H54 (cell line): ENCODE measurements around the gene PLEKHG4B.

Experiments used
- DNase-seq: peaks from one replicate; pipeline ENCODE4 v3.0.0; 2011; ENCODE audit warnings: low spot score, mixed read lengths; ENCODE audit not compliant: insufficient read length
- FAIRE-seq: peaks from 3 replicates; lab custom pipeline; 2011; peaks lifted over from hg19 to GRCh38; lab: Jason Lieb, UNC
- POLR2A ChIP-seq: IDR thresholded peaks from 2 replicates; pipeline ENCODE4 v1.6.1; 2011; ENCODE audit warnings: low read depth, mild to moderate bottlenecking, low read length

The PLEKHG4B gene

DNA sequence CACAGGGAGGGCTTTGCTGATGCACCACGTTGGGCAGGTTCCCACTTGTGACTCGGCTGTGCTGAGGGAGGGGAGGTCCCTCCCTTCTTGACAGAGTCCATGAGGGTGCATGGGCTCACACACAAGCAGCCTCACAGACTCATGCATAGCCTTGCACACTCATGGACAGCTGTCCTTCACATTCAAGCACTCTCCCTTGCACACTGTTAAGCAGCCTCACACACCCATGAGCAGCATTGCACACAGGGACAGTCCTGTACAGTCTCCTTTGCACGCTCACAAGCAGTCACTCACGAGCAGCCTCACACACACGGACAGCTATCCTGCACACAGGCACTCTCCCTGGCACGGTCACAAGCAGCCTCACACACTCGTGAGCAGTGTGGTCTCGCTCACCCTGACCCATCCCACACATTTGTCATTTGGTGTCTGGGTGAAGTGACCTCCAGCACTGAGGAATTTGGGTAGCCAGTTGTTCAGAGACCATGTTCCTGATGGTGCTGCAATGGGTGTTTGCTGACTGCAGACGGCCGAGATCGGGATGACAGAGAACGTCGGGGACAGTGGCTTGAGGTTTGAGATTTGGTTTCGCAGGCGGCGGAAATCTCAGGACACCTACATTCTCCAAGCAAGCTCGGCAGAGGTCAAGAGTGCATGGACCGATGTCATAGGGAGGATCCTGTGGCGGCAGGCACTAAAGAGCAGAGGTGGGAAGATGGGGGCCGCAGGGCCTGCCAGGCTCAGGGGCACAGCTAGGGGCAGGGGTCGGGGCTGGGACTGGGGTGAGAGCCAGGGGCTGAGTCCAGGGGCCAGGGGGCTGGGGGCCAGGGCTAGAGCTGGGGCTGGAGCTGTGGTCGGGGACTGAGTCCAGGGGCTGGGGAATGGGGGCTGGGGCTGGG is 81.7 kb downstream of the PLEKHG4B start:
- FAIRE-seq (no peak), DNase-seq (no peak)
- TF ChIP-seq POLR2A: no peak

GRCh38 chr5:174291-174600 is 82.3 kb downstream of the PLEKHG4B start:
- DNase-seq: no peak
- no peak for TF ChIP-seq POLR2A
- FAIRE-seq: no peak

DNA sequence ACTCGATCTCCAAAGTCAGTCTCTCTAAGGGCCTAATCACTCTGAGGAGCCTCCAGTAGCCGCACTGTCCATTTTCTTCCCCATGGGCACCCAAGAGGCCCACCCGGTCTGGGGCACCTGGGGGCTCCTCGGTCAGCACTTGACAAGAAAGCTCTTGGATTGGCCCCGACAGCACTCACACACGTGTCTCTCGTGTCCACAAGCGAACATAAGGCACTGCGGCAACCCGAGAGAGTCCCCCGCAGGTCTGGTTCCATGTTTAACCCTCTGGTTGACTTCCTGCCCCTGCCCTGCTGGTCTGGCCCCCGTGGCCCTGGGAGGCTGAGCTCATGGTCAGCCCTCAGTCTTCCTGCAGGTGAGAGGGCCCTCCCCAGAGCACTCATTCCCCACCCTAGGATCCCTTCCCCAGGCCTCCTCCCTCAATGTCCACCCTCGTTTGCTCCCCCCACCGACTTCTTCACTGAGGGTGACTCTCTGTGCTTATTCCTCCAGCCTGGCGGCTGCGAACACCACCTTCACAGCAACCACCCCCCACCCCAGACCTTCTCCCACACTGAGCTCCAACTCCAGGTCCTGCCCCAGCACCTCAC is 83.0 kb downstream of the PLEKHG4B start:
- FAIRE-seq (no peak), DNase-seq (no peak)
- no peak for TF ChIP-seq POLR2A

DNA sequence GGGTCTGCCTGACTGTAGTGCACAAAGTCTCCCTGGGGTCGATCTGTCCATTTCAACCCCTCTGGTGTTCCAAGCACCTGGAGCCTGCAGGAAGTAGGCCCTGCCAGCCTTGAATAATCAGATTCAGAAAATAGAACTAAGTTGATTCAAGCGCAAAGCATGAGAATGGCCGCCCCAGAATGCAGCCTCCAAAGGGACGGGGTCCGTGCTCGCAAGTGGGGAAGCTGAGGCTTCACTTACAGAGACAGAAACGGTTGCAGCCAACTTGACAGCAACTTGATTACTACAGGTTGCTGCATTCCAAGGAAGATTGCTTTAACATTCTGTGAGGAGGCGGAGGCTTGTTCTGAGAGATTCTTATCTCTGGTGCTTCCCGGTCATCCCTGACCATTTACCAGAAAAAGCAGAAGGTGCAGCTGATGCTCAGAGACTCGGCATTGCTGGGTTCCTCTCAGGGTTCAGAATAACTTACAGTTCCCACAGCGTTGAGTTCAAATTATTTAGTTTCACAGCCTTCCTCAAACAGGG is 84.4 kb downstream of the PLEKHG4B start:
- no peak for DNase-seq
- no peak for FAIRE-seq
- no peak for TF ChIP-seq POLR2A

GRCh38 chr5:178110-178509 is 86.1 kb downstream of the PLEKHG4B start:
- no peak for TF ChIP-seq POLR2A
- FAIRE-seq: no peak
- DNase-seq: no peak

- FAIRE-seq (no peak), DNase-seq (no peak)
- no peak for TF ChIP-seq POLR2A
These were observed 87.4 kb downstream of the PLEKHG4B start for GRCh38 chr5:179401-179800.

GRCh38 chr5:180286-180918 is 88.4 kb downstream of the PLEKHG4B start:
- DNase-seq (no peak), FAIRE-seq (no peak)
- no peak for TF ChIP-seq POLR2A

DNA sequence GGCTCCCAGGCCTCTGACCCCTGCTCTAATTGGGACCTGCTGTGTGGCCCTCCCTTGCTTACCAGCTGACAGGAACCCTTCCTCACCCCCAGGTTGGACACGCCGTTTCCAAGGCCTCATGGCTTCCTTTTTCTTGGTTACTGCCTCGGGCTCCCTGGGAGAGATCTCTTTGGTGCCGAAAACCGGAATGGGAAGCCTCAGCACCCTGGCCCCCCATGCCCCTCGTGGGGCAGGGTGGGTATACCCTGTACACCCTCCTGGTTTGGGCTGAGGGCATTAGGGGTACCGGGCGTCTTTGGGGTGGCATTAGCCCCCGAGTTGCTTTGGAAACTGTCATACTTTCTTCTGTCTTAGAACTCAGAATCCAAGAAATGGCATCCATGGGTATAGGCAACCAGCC is 89.2 kb downstream of the PLEKHG4B start:
- TF ChIP-seq POLR2A: no peak
- no peak for FAIRE-seq
- DNase-seq: no peak

DNA sequence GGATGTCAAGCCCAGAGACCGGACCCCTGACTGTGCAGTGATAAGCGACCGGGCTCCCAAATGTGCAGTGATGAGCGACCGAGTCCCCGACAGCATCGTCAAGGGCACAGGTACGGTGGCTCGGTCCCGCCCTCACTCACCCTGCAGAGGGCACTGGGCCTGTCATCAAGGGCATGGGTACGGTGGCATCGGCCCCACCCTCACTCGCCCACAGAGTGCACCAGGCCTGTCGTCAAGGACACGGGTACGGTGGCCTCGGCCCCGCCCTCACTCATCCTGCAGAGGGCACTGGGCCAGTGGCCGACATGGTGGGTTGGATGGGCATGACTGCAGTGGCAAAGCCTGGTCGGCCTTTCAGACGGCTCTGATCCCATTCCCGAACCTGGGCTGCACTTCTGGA is 89.6 kb downstream of the PLEKHG4B start:
- DNase-seq: no peak
- no peak for TF ChIP-seq POLR2A
- FAIRE-seq: no peak

DNA sequence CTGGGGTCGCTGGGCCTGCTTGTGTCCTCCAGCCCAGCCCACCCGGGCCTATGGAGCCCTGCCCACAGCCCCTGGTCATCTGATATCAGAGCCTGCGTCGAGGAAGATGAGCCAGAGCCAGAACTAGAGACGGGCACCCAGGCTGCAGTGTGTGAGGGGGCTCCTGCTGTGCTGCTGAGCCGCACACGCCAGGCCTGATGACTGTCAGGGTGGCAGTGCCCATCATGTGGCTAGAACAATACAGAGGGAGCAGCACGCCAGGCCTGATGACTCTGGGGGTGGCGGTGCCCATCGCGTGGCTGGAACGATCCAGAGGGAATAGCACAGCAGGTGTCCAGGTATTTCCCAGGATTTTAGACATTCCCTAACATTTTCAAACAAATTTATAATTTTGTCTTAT is 90.2 kb downstream of the PLEKHG4B start:
- no peak for TF ChIP-seq POLR2A
- no peak for FAIRE-seq

GRCh38 chr5:184471-184870 is 92.5 kb downstream of the PLEKHG4B start:
- DNase-seq (no peak), FAIRE-seq (no peak)
- no peak for TF ChIP-seq POLR2A

More for the DNA sequence above, 90.2 kb downstream of the PLEKHG4B start:
- DNase-seq: no peak

DNA sequence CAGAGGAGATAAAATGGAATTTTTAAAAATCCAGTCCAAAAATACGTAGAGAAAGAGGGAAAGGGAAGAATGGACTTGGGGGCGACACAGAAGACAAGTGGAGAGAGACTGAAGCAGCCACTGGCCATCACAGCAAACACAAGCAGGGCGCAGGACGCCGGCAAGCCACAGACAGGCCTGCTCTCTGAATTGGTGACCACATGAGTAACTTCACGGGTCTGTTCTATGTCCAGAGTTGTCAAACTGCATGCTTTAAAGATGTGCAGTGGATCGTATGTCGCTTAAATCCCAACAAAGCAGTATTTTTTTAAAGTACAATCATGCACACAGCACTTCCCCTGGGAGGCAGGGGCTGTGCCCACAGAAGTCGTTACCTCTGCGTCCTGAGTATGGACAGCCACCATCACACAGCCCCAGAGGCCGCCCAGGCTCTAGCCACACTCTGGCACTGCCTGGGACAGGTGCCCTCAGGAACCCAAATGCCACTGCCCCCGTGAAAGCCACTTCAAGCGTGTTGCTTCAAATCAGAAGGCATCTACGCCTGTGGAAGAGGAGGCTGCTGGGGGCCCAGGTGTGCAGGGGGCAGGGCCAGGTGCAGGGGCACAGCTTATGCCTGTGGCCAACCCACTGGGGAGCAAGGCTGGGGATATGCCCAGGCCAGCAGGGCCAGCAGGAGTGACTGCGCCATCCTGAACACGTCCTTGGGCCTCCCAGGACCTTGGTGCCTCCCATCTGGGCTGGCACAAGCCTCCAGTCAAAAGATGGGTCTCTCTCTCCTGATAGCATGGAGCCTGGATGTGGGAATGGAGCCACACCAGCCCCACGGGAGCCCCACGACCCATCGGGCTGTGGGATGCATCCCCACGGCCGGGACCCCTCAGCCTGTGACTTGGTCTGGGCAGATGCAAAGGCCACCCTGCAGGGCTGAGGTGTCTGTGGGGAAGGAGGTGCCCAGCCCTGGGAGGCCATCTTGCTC is 93.4 kb downstream of the PLEKHG4B start:
- TF ChIP-seq POLR2A: no peak
- FAIRE-seq: no peak
- DNase-seq: no peak
